SH-SY5Y (cell line): ENCODE measurements around the gene NPR3.

ENCODE experiments used
- GATA2 ChIP-seq: IDR thresholded peaks from 2 replicates; pipeline ENCODE4 v1.6.1; 2011; ENCODE audit warnings: mild to moderate bottlenecking, low read depth, low read length
- GATA3 ChIP-seq: IDR thresholded peaks from 2 replicates; pipeline ENCODE4 v1.6.1; 2011; ENCODE audit warnings: low read depth, mild to moderate bottlenecking, low read length, moderate library complexity

NPR3 gene

DNA sequence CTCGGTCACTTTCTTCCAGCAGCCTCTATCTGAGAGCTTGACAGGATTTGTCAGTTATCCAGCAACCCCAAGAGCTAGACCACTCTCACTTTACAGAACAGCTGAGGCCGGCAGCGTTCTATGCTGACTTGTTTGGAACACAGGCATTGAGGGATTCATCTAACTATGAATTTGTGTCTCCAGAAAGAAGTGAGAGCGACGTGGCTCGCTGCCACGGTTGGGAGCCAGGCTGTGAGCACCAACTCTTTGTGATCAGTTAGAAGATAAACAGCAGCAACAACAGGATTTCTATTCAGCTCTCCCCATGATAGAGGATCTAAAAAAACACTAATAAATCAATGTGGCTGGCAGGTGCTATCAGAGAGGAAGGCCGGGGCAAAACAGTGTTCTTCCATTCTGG is 58.6 kb downstream of the NPR3 start:
- TF ChIP-seq GATA3 (no peak), GATA2 (no peak)

DNA sequence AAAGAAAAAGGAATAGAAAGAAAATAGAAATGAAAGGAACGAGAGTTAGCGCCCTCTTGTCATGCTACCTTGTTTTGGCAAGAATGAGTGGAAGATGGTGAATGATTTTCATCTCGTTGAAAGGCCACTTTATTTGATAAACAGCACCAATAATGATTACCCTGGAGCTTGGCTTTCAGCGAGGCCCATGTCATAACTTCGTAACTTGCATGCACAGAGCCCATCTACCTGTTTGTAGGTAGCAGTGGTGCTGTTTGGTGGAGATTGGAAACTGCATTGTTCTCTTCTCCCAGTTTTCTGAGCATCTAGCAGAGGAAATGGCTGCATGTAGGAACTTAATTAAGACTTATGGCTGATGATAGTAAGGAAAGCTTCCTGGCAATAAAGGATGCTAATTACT is 59.3 kb downstream of the NPR3 start:
- TF ChIP-seq GATA3 (no peak), GATA2 (no peak)

DNA sequence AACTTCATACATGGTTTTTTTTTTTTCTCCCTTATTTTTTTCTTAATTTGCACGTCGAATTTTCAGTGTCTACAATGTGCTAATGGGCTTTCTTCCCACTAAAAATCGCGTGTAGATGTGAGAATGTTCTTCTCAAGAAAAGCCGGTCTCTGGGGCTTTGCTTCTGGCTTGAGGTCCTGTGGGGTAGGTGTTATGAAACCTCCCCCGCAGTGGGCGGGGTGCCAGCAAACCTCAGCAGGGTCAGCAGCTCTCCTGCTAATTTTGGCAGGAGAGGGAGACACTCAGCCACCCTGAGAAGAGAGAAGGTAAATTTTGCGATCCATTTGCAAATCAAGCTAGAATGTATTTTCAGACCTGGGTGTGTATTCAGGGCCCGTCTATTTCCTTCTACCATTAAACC is 59.9 kb downstream of the NPR3 start:
- TF ChIP-seq GATA3: no peak
- no peak for TF ChIP-seq GATA2

DNA sequence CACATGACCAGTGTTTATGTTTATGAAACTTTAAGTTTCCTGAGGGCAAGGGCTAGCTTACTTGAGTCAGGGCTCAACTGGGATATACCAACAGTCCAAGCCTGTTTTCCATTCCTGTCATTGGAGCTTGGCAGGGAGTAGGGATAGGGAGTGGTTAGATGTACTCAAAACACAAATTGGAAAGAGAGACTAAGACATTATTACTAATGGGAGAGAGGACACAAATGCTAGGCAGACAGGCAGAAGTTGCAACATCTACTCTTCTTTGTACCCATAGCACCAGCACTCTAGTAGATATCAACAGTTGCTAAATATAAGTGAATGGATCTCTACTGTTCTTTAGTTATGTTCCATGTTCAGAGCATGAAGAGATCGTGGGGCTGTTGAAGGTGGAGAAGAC is 62.8 kb downstream of the NPR3 start:
- TF ChIP-seq GATA2 (no peak), GATA3 (no peak)

DNA sequence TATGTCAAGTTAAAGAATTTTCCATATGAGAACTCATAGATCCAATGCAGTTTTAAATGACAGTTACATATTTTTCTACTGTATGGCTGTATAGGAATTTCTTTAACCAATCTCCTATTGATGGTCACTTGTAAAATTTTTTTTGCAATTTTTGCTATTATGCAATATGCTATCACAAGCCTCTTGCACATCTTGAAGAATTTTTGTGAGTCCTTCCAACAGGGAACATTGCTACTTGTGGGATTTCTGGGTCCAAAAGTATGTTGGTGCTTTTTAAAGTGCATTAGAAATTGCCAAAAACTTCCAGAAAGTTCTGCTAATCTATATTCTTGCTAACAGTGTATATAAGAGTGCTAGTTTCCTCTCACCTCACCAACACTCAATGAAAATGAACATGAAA is 65.1 kb downstream of the NPR3 start:
- TF ChIP-seq GATA2: no peak
- no peak for TF ChIP-seq GATA3

DNA sequence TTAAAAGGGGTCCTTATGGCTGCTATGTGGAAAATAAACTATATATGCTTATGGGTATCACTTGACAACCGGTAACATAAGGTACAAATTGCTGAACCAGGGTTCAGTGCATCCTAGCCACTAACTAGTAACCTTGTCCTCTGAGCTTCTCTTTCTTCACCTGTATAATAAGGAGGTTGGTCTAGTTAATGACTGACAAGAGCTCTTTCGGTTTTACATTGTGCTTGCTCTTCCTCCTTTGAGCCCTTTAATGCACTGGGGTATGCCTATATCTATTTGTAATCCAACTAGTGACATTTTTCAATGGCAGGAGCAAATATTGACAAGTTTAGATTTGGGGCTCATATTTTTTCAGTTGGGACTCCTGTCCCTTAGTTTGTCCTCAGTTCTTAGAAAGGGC is 66.1 kb downstream of the NPR3 start:
- TF ChIP-seq GATA2: no peak
- TF ChIP-seq GATA3: no peak

DNA sequence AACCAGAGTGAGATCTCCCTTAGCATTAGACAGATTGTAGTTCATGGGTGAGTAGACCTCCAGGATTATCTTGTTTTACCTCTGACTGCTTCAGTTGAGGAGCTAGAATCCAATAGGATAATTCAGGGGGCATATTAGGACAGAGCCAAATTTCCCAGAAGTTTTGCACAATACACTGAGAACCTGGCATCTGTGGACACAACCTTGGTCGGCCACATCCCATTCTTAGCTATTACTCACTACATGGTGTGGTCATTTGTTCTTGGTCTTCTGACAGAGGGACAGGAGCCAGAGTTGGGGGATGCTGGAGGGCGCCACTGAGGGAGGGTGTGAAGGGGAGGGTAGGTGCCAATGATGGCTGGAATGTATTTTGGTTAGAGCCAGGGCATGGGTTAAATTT is 66.6 kb downstream of the NPR3 start:
- no peak for TF ChIP-seq GATA3
- no peak for TF ChIP-seq GATA2

DNA sequence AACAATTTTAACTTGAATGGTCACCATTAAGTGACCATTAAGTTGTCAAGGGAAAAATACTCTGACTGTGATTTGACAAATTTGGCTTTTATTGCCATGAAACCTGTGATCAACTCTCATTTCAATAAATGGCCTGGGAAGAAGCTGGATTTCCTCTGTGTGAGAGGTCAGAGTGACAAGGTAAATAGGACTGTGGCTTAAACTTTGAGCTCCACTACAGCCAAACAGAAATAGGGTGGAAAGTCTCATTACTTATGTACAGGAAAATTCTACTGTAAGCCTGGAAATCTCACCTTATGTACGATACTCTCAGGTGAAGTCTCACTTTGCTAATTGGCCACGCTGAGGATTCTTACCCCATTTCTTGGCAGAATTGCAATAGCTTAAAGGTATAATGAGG is 67.3 kb downstream of the NPR3 start:
- no peak for TF ChIP-seq GATA2
- no peak for TF ChIP-seq GATA3

DNA sequence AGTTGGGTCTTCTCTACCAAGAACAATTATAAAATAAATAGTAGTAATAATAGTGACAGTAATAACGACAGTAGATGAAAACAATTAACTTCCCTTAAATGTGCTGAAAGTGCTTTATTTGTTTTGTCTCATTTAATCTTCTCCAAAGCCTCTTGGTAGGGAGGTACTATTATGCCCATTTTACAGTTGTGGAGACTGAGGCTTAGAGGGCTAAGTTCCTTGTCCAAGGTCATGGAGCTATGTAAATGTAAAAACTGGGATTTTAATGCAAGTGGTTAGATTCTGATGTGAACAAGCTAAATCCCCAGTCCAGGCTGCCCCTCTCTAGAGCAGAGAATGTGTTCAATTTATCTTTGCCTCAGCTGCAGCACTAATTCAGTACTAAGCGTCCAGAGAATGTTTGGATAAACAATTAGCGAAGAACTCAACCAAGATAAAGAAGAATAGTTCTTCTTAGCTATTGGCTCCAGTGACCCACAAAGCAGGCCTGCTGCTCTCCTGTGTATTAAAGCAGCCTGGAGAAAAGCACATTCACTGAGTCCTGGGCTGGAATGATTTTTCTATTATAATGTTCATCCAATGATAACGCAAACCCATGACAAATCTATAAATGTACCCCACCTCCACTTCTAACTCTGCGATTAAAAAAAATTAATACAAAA is 68.8 kb downstream of the NPR3 start:
- TF ChIP-seq GATA3: no peak
- no peak for TF ChIP-seq GATA2

DNA sequence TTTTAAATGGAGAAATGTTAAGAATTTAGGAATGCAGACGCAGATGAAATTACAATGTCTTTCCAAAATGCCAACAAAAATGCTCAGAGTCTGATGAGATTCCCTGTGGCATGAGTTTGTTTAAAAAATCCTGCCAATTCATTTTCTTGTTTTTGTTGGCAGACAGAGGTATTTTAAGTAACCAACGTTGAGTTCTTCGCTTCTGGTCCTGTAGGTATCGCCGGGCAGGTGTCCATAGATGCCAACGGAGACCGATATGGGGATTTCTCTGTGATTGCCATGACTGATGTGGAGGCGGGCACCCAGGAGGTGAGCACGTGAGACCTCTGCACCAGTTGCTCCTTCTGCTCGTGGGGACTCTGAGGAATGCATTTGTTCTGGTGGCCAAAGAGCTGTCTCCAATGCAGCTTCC is 69.4 kb downstream of the NPR3 start:
- TF ChIP-seq GATA2 (no peak), GATA3 (no peak)

DNA sequence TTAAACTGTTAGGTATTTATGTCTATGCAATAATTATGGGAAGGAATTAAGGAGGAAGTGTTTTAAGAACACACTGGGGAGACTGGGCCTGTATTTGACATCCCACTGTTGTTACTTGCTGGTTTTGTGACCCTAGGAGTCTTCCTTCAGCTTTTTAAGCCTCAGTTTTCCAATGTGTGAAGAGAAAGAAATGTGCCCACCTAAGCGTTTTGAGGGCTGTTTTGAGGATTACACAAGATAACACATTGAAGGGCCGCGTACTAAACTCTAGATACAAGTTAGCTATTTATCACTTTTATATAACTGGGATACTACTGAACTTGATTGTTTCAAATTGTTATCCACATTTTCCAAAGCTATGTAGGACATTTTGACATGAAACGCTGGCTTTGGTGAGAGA is 72.5 kb downstream of the NPR3 start:
- TF ChIP-seq GATA3 (no peak), GATA2 (no peak)

DNA sequence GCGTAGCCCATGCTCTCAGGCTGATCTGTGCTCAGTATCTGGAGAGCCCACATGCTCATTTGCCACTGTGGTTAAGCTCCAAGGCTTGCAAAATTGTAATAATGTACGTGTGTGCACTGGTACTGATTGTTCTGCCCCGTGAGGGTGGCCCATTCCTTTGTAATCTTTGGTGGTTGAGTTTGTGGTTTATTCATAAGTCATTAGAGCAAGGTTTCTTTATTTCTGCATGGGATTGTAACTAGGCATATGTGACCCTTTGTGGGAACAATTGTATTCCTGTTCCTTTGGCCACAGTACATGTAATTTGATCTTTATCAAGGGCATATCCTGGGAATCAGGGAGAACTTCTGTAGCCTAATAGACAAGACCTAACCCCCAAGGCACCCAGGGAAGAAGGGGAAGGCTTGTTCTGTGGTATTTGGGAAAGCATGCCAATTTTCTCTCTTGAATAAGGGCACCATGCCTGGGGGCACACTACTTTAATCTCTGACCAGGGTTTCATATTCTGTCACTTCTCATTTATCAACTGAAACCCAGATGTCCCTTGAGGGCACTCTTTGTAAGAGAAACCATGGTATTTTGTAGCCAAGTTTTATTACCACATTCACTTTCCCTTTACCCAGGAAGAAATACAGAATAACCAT is 74.6 kb downstream of the NPR3 start:
- no peak for TF ChIP-seq GATA3
- TF ChIP-seq GATA2: no peak

DNA sequence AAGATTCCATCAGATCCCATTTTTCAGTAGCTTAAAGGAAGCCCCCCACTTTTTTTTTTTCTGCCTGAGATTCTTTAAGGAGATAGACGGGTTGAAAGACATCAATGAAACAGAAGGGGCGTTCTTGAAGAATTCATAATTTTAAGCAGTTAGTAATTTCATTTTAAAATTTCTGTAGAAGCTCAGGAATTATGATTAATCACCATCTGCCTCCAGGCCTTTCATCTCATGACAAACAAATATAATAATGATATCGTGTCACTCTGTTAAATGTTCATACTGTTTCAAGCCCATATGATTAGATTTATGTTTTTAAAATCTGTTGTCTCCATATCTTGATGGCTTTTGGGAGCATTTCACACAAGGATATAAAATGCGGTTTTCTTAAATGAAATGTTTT is 75.2 kb downstream of the NPR3 start:
- TF ChIP-seq GATA3: no peak
- TF ChIP-seq GATA2: no peak

DNA sequence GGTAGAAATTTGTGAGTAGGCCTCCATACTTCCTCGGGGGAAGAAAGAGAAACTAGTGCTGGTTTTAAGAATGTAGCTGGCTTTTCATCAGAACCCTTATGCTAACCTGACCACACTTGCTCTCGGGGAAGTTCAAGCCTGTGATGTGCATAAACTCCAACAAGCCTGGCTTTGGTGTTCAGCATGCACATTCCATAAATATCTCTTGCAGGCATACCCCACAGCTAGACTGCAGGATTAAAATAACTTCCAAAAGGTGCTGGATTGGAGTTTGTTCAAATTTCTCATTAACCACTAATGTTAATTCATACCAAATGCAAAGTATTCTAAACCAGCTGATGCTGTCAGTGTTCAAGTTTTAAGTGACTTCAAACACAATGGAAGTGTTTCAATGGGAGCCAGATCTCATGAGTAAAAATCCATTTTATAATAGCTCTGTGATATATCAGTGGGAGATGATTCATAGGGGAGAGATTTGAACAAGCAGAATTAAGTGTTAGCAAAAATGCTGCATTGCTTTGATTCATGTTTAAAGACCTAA is 79.4 kb downstream of the NPR3 start:
- TF ChIP-seq GATA2 (no peak), GATA3 (no peak)

DNA sequence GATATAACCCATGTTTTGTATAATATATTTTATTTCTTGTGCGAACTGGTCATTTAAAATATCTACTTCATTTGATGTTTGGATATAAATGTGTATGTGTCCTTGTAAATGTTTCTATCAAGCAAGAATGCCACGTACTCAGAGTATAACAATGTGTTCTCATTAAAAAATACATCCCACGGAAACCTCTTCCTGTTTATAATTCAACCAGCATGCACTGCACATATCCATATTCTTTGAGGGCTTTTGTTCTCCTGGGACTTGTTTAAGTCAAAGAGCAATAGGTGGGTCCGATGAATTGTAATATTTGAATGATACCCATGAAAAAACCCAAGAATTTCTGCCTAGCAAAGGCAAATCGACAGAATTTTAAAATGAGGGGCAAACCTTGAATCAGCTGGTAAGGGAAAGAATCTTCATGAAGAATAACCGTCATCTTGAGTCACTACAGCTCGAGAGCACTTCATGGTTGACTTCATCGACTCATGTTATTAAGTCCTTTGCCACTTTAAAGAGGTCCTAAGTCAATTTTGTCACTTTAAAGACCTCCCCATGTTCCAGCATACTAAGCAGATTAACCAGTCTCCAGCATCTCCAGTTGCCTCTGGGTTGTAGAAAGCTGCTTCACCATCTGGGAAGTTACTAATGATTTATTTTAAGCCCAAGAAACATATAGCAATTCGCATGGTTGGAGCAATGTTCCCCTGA is 80.6 kb downstream of the NPR3 start:
- no peak for TF ChIP-seq GATA3
- no peak for TF ChIP-seq GATA2

DNA sequence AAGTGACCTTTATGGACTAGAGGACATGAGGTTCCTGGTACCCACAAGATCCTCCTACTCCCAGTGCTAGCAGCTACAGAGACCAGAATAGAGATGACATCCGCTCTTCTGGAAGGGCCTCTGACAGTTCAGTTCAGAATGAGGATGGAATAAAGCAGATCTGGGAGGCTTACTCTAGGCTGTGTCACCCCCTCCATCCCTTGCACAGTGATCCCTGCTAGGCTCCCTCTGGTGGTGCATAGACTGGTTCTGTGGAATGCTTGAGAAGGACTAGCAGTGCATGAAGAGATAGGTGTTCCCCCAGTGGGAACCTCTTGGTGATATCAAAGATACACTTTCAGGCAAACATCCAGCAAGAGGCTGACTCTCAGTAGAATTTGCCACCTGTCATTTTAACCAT is 83.0 kb downstream of the NPR3 start:
- TF ChIP-seq GATA2: no peak
- no peak for TF ChIP-seq GATA3

DNA sequence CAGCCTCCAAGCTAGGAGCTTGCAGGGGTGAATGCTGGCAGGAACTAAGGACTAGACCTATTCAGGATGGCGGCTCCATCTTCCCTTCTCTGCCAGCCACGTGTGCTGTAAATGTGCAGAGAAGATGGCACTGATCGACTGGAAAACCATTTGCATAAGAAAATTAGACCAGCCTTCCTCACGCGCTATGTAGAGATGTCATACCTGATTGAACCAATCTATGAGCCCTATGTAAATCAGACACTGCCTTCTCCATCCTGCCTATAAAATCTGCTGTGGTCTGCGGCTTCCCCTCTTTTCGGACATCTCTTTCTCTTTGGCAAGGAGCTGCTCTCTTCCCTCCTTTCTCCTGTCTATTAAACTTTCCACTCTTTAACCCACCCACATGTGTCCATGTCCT is 91.6 kb downstream of the NPR3 start:
- no peak for TF ChIP-seq GATA2
- no peak for TF ChIP-seq GATA3
